Lung (tissue), 12 donors: ENCODE data around the gene XXYLT1. TPM values are rescaled to one million over a fixed set of nuclear protein-coding genes. Genes with fewer than 3 reads are reported as not detected.

Experiments used
- ATAC-seq: fragments of 200-7000 bp; cut with Tn5 transposase; one replicate; pipeline ENCODE4 v1.9.1; 2020; ENCODE audit warnings: moderate number of reproducible peaks; ENCODE audit not compliant: insufficient read depth, low FRiP score
- DNase-seq, 3 donors: peaks; one replicate each; pipeline ENCODE4 v3.0.0-alpha.2; 2013 to 2017
- H3K27ac ChIP-seq, 2 donors: one replicate each; pipeline ENCODE4 v1.5.1; 2013; ENCODE audit warnings: mild to moderate bottlenecking in 2 of 2, moderate library complexity in 2 of 2, control low read depth in 1 of 2, inconsistent platforms in 1 of 2, low read depth in 1 of 2, low read length in 1 of 2
- H3K27me3 ChIP-seq, 3 donors: one replicate each; pipeline ENCODE4 v1.5.1; 2013; ENCODE audit warnings: low read length in 2 of 3; ENCODE audit not compliant: control insufficient read depth in 3 of 3, insufficient read depth in 3 of 3
- H3K36me3 ChIP-seq, 4 donors: one replicate each; pipeline ENCODE4 v1.5.1; 2013; ENCODE audit warnings: low read length in 4 of 4, mild to moderate bottlenecking in 1 of 4, moderate library complexity in 1 of 4; ENCODE audit not compliant: control insufficient read depth in 4 of 4, insufficient read depth in 4 of 4
- H3K4me1 ChIP-seq, 5 donors: one replicate each; pipeline ENCODE4 v1.5.1; 2013; ENCODE audit warnings: low read length in 5 of 5, mild to moderate bottlenecking in 2 of 5, moderate library complexity in 1 of 5; ENCODE audit not compliant: control insufficient read depth in 5 of 5, insufficient read depth in 5 of 5
- H3K4me3 ChIP-seq: one replicate; pipeline ENCODE4 v1.5.1; 2013; ENCODE audit warnings: mild to moderate bottlenecking, control low read depth, moderate library complexity
- H3K9ac ChIP-seq, 2 donors: one replicate each; pipeline ENCODE4 v1.5.1; 2013; ENCODE audit warnings: low read length in 2 of 2, control low read depth in 1 of 2; ENCODE audit not compliant: insufficient read depth in 1 of 2
- H3K9me3 ChIP-seq, 4 donors: one replicate each; pipeline ENCODE4 v1.5.1; 2013; ENCODE audit warnings: low read length in 3 of 4, mild to moderate bottlenecking in 1 of 4, moderate library complexity in 1 of 4; ENCODE audit not compliant: control insufficient read depth in 4 of 4, insufficient read depth in 3 of 4
- WGBS, 2 donors: extraction: QIAGEN DNeasy Blood & Tissue Kit; methylation state at CpG; one replicate each; pipeline ENCODE4 v1.1.7; 2013; 5-methylcytosine and 5-hydroxymethylcytosine counted together
- polyA plus RNA-seq, 2 donors: library from polyadenylated mRNA; stranded (reverse); fragments of 200-250 nt; gene quantifications; one replicate each; pipeline ENCODE4 v1.2.1, GENCODE V29; 2013
- total RNA-seq, 2 donors: library from RNA; depleted of rRNA in 1 of 2; stranded (reverse); fragments of >200 nt in 1 of 2; gene quantifications; one replicate each; pipeline ENCODE4 v1.2.1, GENCODE V29; 2014 to 2021
- TF ChIP-seq, protein P1 (sequence below): IDR thresholded peaks from 2 replicates; pipeline ENCODE4 v1.5.1; 2012; ENCODE audit warnings: mild to moderate bottlenecking; ENCODE audit errors: control extremely low read depth, extremely low read depth
- donor health status: control.
- donor health status: control.
- donor health status: Bipolar disorder and iron deficiency.
- donor health status: healthy.
- donor health status: DM: yes; HTN: yes; CAD: no.

XXYLT1 gene
- total and polyA plus RNA-seq, 4 donors = 4.7 to 15.4 (median 11.4) TPM

DNA sequence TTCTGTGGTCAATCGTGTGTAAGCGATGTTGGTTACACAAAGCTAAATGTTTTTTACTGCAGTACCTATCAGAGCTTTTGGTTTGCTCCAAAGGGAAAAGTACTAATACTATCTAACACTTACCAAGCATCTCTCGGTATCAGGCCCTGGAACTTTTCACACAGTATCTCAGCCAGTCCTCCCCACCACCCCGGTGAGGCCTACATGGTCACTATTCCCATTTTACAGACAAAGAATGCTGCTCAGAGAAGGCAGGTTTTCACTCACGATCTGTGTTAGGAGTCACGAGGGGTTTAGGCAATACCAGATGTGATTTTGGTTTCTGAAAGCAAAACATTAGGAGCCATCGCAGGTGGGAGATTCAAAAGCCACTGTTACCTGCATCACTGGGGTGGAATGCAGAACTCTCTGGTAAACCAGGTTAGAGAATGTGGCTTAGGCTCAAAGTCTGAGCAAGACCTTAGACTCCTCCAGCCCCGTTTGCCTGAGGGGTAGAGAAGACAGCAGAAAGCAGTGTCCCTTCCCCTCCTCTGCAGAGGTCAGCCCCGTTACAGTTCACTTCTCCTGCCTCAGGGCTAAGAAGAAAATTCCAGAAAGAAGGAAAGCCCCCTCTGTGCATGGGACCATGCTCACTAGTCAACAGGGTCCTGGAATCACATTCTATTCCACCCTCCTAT is 57.2 kb downstream of the XXYLT1 start:
- DNase-seq = no peak
- H3K27me3 ChIP-seq = no peaks in the 10 kb centered on the region
- no peak overlapping the region for H3K27ac ChIP-seq
- peaks cover 0 to 29% (median 8%) of the 10 kb centered on the region in 5 donors for H3K4me1 ChIP-seq
- H3K36me3 ChIP-seq = no peaks in the 10 kb centered on the region
- H3K4me3 ChIP-seq = no peak overlapping the region
- ATAC-seq = no peak
- H3K9ac ChIP-seq = no peak overlapping the region
- WGBS, 2 donors = 86 to 94% methylated on average over 9 of the region's 9 CpGs
- TF ChIP-seq, protein P1, sequence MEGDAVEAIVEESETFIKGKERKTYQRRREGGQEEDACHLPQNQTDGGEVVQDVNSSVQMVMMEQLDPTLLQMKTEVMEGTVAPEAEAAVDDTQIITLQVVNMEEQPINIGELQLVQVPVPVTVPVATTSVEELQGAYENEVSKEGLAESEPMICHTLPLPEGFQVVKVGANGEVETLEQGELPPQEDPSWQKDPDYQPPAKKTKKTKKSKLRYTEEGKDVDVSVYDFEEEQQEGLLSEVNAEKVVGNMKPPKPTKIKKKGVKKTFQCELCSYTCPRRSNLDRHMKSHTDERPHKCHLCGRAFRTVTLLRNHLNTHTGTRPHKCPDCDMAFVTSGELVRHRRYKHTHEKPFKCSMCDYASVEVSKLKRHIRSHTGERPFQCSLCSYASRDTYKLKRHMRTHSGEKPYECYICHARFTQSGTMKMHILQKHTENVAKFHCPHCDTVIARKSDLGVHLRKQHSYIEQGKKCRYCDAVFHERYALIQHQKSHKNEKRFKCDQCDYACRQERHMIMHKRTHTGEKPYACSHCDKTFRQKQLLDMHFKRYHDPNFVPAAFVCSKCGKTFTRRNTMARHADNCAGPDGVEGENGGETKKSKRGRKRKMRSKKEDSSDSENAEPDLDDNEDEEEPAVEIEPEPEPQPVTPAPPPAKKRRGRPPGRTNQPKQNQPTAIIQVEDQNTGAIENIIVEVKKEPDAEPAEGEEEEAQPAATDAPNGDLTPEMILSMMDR = no peak
- H3K9me3 ChIP-seq = no peaks in the 10 kb centered on the region

DNA sequence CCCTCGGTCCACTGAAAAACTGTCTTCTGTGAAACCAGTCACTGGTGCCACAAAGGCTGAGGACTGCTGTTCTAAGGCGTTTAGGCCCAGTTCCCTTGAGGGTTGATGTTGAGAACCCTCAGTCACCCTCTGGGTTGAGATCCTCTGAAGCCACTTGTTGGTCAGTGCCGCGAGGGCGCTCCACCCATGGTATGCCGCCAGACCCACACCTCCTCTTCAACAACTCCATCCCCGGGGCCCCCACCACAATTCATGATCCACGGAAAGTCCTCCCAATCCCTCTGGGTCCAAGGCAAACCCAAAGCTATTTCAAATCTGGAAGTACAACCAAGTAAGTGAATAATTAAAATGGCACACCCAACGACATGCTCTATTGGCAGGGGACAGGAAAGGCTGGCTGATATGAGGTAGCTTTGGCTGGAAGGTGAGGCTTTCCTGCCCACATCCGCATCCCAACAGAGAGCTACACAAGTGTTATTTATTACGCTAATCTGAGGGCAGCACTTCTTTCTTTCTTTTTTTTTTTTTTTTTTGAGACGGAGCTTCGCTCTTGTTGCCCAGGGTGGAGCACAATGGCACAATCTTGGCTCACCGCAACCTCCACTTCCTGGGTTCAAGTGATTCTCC is 58.1 kb downstream of the XXYLT1 start:
- 94 to 96% methylated on average over 14 of the region's 14 CpGs for WGBS, 2 donors
- H3K36me3 ChIP-seq = no peaks in the 10 kb centered on the region
- no peak for ATAC-seq
- peaks cover 0 to 38% (median 12%) of the 10 kb centered on the region in 5 donors for H3K4me1 ChIP-seq
- no peak overlapping the region for H3K27ac ChIP-seq
- no peak overlapping the region for H3K4me3 ChIP-seq
- H3K9me3 ChIP-seq = no peaks in the 10 kb centered on the region
- no peak overlapping the region for H3K9ac ChIP-seq
- TF ChIP-seq, protein P1 = no peak
- no peaks in the 10 kb centered on the region for H3K27me3 ChIP-seq
- no peak for DNase-seq

GRCh38 chr3:195212033-195212748 is 58.8 kb downstream of the XXYLT1 start:
- no peak overlapping the region for H3K27ac ChIP-seq
- H3K9ac ChIP-seq = no peak overlapping the region
- peaks cover 0 to 44% (median 16%) of the 10 kb centered on the region in 5 donors for H3K4me1 ChIP-seq
- no peaks in the 10 kb centered on the region for H3K27me3 ChIP-seq
- H3K36me3 ChIP-seq = peaks cover 0 to 1% (median 0%) of the 10 kb centered on the region in 4 donors
- ATAC-seq (no peak), DNase-seq (no peak)
- WGBS, 2 donors = 96 to 97% methylated on average over 21 to 22 of the region's 22 CpGs
- H3K9me3 ChIP-seq = no peaks in the 10 kb centered on the region
- TF ChIP-seq, protein P1 = no peak
- H3K4me3 ChIP-seq = no peak overlapping the region
